GM12873 (cell line): ENCODE measurements around the gene CCDC90B.

Experiments
- CTCF ChIP-seq: IDR thresholded peaks from 2 replicates; pipeline ENCODE4 v1.5.1; 2012; ENCODE audit warnings: low read depth, mild to moderate bottlenecking, moderate library complexity, low read length, control low read depth; ENCODE audit not compliant: insufficient read depth; ENCODE audit errors: missing control alignments

Gene CCDC90B

GRCh38 chr11:83256602-83257340, 29.4 kb downstream of the CCDC90B start:
- TF ChIP-seq CTCF = no peak

- no peak for TF ChIP-seq CTCF
Observed at GRCh38 chr11:83255366-83255765, 30.8 kb downstream of the CCDC90B start.

- TF ChIP-seq CTCF = no peak
Observed at GRCh38 chr11:83252941-83253340, 33.2 kb downstream of the CCDC90B start.

GRCh38 chr11:83252266-83252665, 33.9 kb downstream of the CCDC90B start:
- no peak for TF ChIP-seq CTCF

- peak; percentile 61 for TF ChIP-seq CTCF
Observed at GRCh38 chr11:83249972-83250593, 36.1 kb downstream of the CCDC90B start.

- TF ChIP-seq CTCF = no peak
Observed at GRCh38 chr11:83249445-83249844, 36.7 kb downstream of the CCDC90B start.

- TF ChIP-seq CTCF = peak; percentile 55
Observed at GRCh38 chr11:83241291-83241946, 44.7 kb downstream of the CCDC90B start.
